Measurements from ENCODE around the gene SCN7A.
"Not testable (repeated sequence)": the region's sequence is repeated elsewhere in the genome, so short reads cannot be mapped to it uniquely, and the experiment has no call there.

Gene SCN7A

GRCh38 chr2:166494140-166494624 is at the start of gene SCN7A:
Gene SCN7A (minus strand): TSS chr2:166494249. CDS start chr2:166477696, 16,553 bp downstream.
- no peak for DNase-seq (ENCODE audit: low read depth in 2 of 2)

- no peak for DNase-seq (ENCODE audit: low read depth in 2 of 2)
These were observed 45.5 kb upstream of the SCN7A start for GRCh38 chr2:166539340-166540162.

- DNase-seq (ENCODE audit: low read depth in 2 of 2): no peak
These were observed 42.1 kb upstream of the SCN7A start for GRCh38 chr2:166536111-166536510.

- DNase-seq (ENCODE audit: low read depth in 2 of 2): no peak
These were observed 27.1 kb upstream of the SCN7A start for GRCh38 chr2:166521155-166521554.

GRCh38 chr2:166520604-166521003 is 26.6 kb upstream of the SCN7A start:
- DNase-seq (ENCODE audit: low read depth in 2 of 2): no peak

- no peak for DNase-seq (ENCODE audit: low read depth in 2 of 2)
These were observed 25.4 kb upstream of the SCN7A start for GRCh38 chr2:166519391-166519962.

GRCh38 chr2:166518634-166519390 is 24.8 kb upstream of the SCN7A start:
- DNase-seq (ENCODE audit: low read depth in 2 of 2): no peak

GRCh38 chr2:166517533-166518061 is 23.5 kb upstream of the SCN7A start:
- no peak for DNase-seq (ENCODE audit: low read depth in 2 of 2)

- DNase-seq (ENCODE audit: low read depth in 2 of 2): no peak
These were observed 22.8 kb upstream of the SCN7A start for GRCh38 chr2:166516712-166517303.

- DNase-seq (ENCODE audit: low read depth in 2 of 2): no peak
These were observed 19.9 kb upstream of the SCN7A start for GRCh38 chr2:166513952-166514351.

- DNase-seq (ENCODE audit: low read depth in 2 of 2): no peak
These were observed 5.2 kb upstream of the SCN7A start for GRCh38 chr2:166499281-166499680.

- no peak for DNase-seq (ENCODE audit: low read depth in 2 of 2)
These were observed 2.6 kb downstream of the SCN7A start for GRCh38 chr2:166491461-166491860.

- no peak for DNase-seq (ENCODE audit: low read depth in 2 of 2)
These were observed 6.9 kb downstream of the SCN7A start for GRCh38 chr2:166487171-166487570.

GRCh38 chr2:166485558-166486178 is 8.4 kb downstream of the SCN7A start:
- no peak for DNase-seq (ENCODE audit: low read depth in 2 of 2)

- DNase-seq (ENCODE audit: low read depth in 2 of 2): no peak
These were observed 21.7 kb downstream of the SCN7A start for GRCh38 chr2:166472332-166472731.

- no peak for DNase-seq (ENCODE audit: low read depth in 2 of 2)
These were observed 25.7 kb downstream of the SCN7A start for GRCh38 chr2:166468124-166469024.

GRCh38 chr2:166464187-166464586 is 29.9 kb downstream of the SCN7A start:
- no peak for DNase-seq (ENCODE audit: low read depth in 2 of 2)

- no peak for DNase-seq (ENCODE audit: low read depth in 2 of 2)
These were observed 30.4 kb downstream of the SCN7A start for GRCh38 chr2:166463640-166464039.

GRCh38 chr2:166458674-166459073 is 35.4 kb downstream of the SCN7A start:
- DNase-seq (ENCODE audit: low read depth in 2 of 2): no peak

GRCh38 chr2:166455823-166456222 is 38.2 kb downstream of the SCN7A start:
- not testable (repeated sequence) for DNase-seq (ENCODE audit: low read depth in 2 of 2)

Data from stimulated activated CD8-positive, alpha-beta memory T cell treated with anti-CD3 and anti-CD28 coated beads, Interleukin-7, amount 100 ng/mL, for 4 hours (primary cell).